ENCODE data around the gene EMC9.
"Not testable (repeated sequence)": the region's sequence is repeated elsewhere in the genome, so short reads cannot be mapped to it uniquely, and the experiment has no call there.

EMC9 gene

GRCh38 chr14:24110060-24110459 lies 31.3 kb downstream of the EMC9 start:
- DNase-seq (ENCODE audit: low read depth) = no peak
- no peak for TF ChIP-seq CTCF (conservative IDR thresholded peaks at IDR 0.05; ENCODE audit: control insufficient read depth, insufficient read depth, low read depth, low read length)
- H3K4me3 ChIP-seq (ENCODE audit: control insufficient read depth, low read depth, low read length) = no peak overlapping the region

DNA sequence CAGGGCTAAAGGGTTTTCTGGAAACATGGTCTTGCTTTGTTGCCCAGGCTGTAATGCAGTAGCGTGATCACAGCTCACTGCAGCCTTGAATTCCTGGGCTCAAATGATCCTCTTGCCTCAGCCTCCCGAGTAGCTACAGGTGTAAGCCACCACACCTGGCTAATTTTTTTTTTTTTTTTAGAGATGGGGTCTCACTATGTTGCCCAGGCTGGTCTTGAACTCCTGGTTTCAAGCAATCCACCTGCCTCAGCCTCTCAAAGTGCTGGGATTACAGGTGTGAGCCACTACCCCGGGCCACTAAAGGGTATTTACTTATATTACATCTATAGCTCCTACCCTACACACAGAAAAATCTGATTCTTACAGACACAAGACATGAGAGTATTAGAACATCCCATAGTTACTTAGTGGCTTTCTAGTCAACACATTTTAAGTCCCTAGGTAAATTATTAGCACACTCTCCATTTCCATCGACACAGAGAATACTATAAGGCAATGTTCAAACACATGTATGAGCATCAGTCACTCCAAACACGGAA lies 33.0 kb downstream of the EMC9 start:
- no peak for TF ChIP-seq CTCF (conservative IDR thresholded peaks at IDR 0.05; ENCODE audit: control insufficient read depth, insufficient read depth, low read depth, low read length)
- DNase-seq (ENCODE audit: low read depth) = no peak

DNA sequence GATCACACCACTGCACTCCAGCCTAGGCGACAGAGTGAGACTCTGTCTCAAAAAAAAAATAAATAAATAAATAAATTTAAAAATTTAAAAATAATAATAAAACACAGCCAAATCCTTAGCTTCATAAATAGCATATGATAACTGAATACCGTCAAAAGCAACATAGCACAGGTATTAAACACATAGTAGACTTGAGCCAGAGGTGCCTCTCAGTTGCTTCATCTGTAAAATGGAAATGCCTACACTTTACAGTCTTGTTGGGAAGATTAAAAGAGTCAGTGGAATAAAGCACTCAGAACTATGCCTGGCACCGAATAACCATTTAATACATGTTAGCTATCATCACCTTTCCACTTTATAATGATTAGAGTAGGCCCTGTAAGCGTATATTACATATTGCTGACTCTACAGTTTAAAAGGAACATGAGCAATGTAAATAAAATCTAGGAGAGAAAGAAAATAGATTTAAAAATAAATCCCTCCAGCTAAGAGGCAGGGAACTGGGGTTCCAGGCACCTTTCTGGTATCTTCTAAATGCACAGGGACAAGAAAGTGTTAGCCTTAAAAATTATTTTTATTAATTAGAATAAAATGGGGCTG lies 34.6 kb downstream of the EMC9 start:
- TF ChIP-seq CTCF (conservative IDR thresholded peaks at IDR 0.05; ENCODE audit: control insufficient read depth, insufficient read depth, low read depth, low read length) = no peak
- H3K4me3 ChIP-seq (ENCODE audit: control insufficient read depth, low read depth, low read length) = no peak overlapping the region
- no peak for DNase-seq (ENCODE audit: low read depth)

More for the DNA sequence above, 33.0 kb downstream of the EMC9 start:
- no peak overlapping the region for H3K4me3 ChIP-seq (ENCODE audit: control insufficient read depth, low read depth, low read length)

DNA sequence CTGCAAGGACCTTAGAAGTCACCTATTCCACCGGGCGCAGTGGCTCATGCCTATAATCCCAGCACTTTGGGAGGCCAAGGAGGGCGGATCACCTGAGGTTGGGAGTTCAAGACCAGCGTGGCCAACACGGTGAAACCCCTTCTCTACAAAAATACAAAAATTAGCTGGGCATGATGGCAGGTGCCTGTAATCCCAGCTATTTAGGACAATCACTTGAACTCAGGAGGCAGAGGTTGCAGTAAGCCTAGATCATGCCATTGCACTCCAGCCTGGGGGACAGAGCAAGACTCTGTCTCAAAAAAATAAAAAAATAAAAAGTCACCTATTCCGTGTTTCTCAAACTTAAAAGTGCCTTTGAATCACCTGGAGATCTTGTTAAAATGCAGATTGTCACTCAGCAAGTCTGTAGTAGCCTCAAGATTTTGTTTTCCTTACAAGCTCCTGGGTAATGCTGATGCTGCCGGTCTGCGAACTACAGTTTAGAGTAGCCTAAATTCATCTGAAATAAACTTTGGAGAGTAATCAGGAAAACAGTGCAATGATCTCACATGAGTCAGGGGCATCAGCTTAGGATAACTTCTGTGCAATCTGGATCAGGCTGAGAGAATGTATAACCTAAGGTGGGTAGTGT lies 35.7 kb downstream of the EMC9 start:
- DNase-seq (ENCODE audit: low read depth); H3K4me3 ChIP-seq (ENCODE audit: control insufficient read depth, low read depth, low read length): not testable (repeated sequence)

DNA sequence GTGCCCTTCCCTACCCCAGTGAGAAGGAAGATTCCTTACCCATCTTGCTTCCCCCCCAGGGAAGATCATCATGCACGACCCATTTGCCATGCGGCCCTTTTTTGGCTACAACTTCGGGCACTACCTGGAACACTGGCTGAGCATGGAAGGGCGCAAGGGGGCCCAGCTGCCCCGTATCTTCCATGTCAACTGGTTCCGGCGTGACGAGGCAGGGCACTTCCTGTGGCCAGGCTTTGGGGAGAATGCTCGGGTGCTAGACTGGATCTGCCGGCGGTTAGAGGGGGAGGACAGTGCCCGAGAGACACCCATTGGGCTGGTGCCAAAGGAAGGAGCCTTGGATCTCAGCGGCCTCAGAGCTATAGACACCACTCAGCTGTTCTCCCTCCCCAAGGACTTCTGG lies 37.9 kb downstream of the EMC9 start:
- TF ChIP-seq CTCF (conservative IDR thresholded peaks at IDR 0.05; ENCODE audit: control insufficient read depth, insufficient read depth, low read depth, low read length) = no peak
- H3K4me3 ChIP-seq (ENCODE audit: control insufficient read depth, low read depth, low read length) = no peak overlapping the region
- no peak for DNase-seq (ENCODE audit: low read depth)

- TF ChIP-seq CTCF (conservative IDR thresholded peaks at IDR 0.05; ENCODE audit: control insufficient read depth, insufficient read depth, low read depth, low read length) = no peak
- DNase-seq (ENCODE audit: low read depth) = no peak
- H3K4me3 ChIP-seq (ENCODE audit: control insufficient read depth, low read depth, low read length) = no peak overlapping the region
Observed at GRCh38 chr14:24102357-24103048, 38.9 kb downstream of the EMC9 start.

DNA sequence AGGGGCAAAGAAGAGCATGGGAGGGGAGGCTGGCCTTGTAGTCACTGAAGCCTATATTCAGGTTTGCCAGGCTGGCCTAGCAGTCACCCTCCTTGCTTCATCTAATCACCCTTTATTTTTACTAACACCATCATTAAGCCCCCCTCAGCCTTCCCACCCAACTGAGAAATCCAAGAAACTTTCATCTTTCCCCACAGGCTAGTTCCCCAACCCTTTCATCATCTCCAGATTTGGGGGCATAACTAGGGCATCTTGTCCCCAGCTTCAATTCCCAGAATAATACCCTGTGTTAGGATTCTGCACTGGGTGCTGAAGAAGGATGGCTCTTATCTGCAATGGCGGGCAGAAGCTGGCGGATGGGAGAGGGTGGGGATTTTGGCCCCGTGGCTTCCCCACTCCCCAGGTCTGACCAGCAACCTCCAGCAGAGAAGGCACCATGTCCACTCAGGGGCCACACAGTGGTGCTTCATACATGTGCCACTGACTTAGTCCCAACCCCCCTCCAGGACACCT lies 40.4 kb downstream of the EMC9 start:
- DNase-seq (ENCODE audit: low read depth) = no peak
- no peak overlapping the region for H3K4me3 ChIP-seq (ENCODE audit: control insufficient read depth, low read depth, low read length)
- TF ChIP-seq CTCF (conservative IDR thresholded peaks at IDR 0.05; ENCODE audit: control insufficient read depth, insufficient read depth, low read depth, low read length) = no peak
